Embryonic facial prominence (tissue), 1 donor: ENCODE data around the gene NFATC1.

Source experiments
- DNase-seq: peaks from one replicate; pipeline ENCODE4 v3.0.0-alpha.2; 2016; ENCODE audit errors: extremely low spot score

NFATC1 gene

GRCh38 chr18:79554321-79554720 is 158.6 kb downstream of the NFATC1 start:
- DNase-seq: no peak

- DNase-seq: no peak
These were observed 159.4 kb downstream of the NFATC1 start for GRCh38 chr18:79554945-79555645.

GRCh38 chr18:79555885-79556284 is 160.2 kb downstream of the NFATC1 start:
- no peak for DNase-seq

GRCh38 chr18:79556829-79557585 is 161.3 kb downstream of the NFATC1 start:
- DNase-seq: no peak

- DNase-seq: no peak
These were observed 162.6 kb downstream of the NFATC1 start for GRCh38 chr18:79558196-79558932.

- no peak for DNase-seq
These were observed 163.2 kb downstream of the NFATC1 start for GRCh38 chr18:79558933-79559416.

GRCh38 chr18:79559436-79559835 is 163.7 kb downstream of the NFATC1 start:
- DNase-seq: no peak

- no peak for DNase-seq
These were observed 164.5 kb downstream of the NFATC1 start for GRCh38 chr18:79560042-79560860.

- DNase-seq: no peak
These were observed 165.1 kb downstream of the NFATC1 start for GRCh38 chr18:79560861-79561210.

GRCh38 chr18:79563949-79564348 is 168.2 kb downstream of the NFATC1 start:
- DNase-seq: no peak

- no peak for DNase-seq
These were observed 168.7 kb downstream of the NFATC1 start for GRCh38 chr18:79564441-79564840.

GRCh38 chr18:79566771-79567431 is 171.2 kb downstream of the NFATC1 start:
- DNase-seq: no peak

- DNase-seq: peak; percentile 80
These were observed 171.9 kb downstream of the NFATC1 start for GRCh38 chr18:79567481-79568147.

GRCh38 chr18:79568543-79569205 is 172.9 kb downstream of the NFATC1 start:
- no peak for DNase-seq

GRCh38 chr18:79569720-79570119 is 174.0 kb downstream of the NFATC1 start:
- no peak for DNase-seq

- no peak for DNase-seq
These were observed 174.8 kb downstream of the NFATC1 start for GRCh38 chr18:79570266-79571201.

- DNase-seq: no peak
These were observed 175.7 kb downstream of the NFATC1 start for GRCh38 chr18:79571211-79572092.
